Smooth muscle cell (in vitro differentiated cells): Measurements from ENCODE around the gene OPCML. TPM values are rescaled to one million over a fixed set of nuclear protein-coding genes. Genes with fewer than 3 reads are reported as not detected.

ENCODE experiments used
- DNase-seq: peaks from one replicate; lab custom pipeline; 2025; ENCODE audit not compliant: unreplicated experiment; lab: John Stamatoyannopoulos, UW
- H2AFZ ChIP-seq: fragments of 200-600 bp; sonication (generic); 2 replicates; pipeline ENCODE4 v1.6.0; 2016; ENCODE audit warnings: antibody characterized with exemption, low read depth, mild to moderate bottlenecking
- H3F3A ChIP-seq: fragments of 200-600 bp; sonication (generic); 2 replicates; pipeline ENCODE4 v1.6.0; 2017; ENCODE audit warnings: antibody characterized with exemption, low read depth
- H3K27ac ChIP-seq: fragments of 200-600 bp; sonication (generic); 2 replicates; pipeline ENCODE4 v1.5.1; 2016; ENCODE audit warnings: low read depth, mild to moderate bottlenecking
- H3K27me3 ChIP-seq: fragments of 200-600 bp; sonication (generic); 2 replicates; pipeline ENCODE4 v1.6.1; 2016; ENCODE audit warnings: low read depth, mild to moderate bottlenecking
- H3K36me3 ChIP-seq: fragments of 200-600 bp; sonication (generic); 2 replicates; pipeline ENCODE4 v1.5.1; 2016; ENCODE audit warnings: low read depth
- H3K4me1 ChIP-seq: fragments of 200-600 bp; sonication (generic); 2 replicates; pipeline ENCODE4 v1.5.1; 2016; ENCODE audit warnings: low read depth
- H3K4me2 ChIP-seq: fragments of 200-600 bp; sonication (generic); 2 replicates; pipeline ENCODE4 v1.6.0; 2016; ENCODE audit warnings: mild to moderate bottlenecking
- H3K4me3 ChIP-seq: fragments of 200-600 bp; sonication (generic); 2 replicates; pipeline ENCODE4 v1.5.1; 2016; ENCODE audit warnings: mild to moderate bottlenecking
- H3K79me2 ChIP-seq: fragments of 200-600 bp; sonication (generic); 2 replicates; pipeline ENCODE4 v1.6.0; 2016; ENCODE audit warnings: low read depth, mild to moderate bottlenecking
- H3K9ac ChIP-seq: fragments of 200-600 bp; sonication (generic); 2 replicates; pipeline ENCODE4 v1.6.0; 2016; ENCODE audit warnings: low read depth
- H3K9me3 ChIP-seq: fragments of 200-600 bp; sonication (generic); replicated peaks from 2 replicates; pipeline ENCODE4 v1.5.1; 2016; ENCODE audit warnings: low read depth
- H4K20me1 ChIP-seq: fragments of 200-600 bp; sonication (generic); 2 replicates; pipeline ENCODE4 v1.6.0; 2016; ENCODE audit warnings: low read depth
- CTCF ChIP-seq: fragments of 200-600 bp; sonication (generic); IDR thresholded peaks from 2 replicates; pipeline ENCODE4 v1.5.1; 2017; ENCODE audit warnings: borderline replicate concordance, mild to moderate bottlenecking, antibody characterized with exemption; ENCODE audit not compliant: insufficient read depth, poor library complexity, severe bottlenecking
- WGBS: methylation state at CpG from one replicate; pipeline ENCODE4 v1.1.7; 2016; ENCODE audit warnings: low lambda C conversion rate; 5-methylcytosine and 5-hydroxymethylcytosine counted together
- polyA plus RNA-seq: library from polyadenylated mRNA; unstranded; fragments of >200 nt; fragmentation: Nextera tagmentation; extraction: Ambion mirVana; gene quantifications from 2 replicates; pipeline ENCODE4 v1.2.1, GENCODE V29; 2016
- total RNA-seq: library from RNA; depleted of rRNA; stranded (reverse); fragments of >200 nt; gene quantifications from 2 replicates; pipeline ENCODE4 v1.2.3, GENCODE V29; 2014

OPCML gene
- total and polyA plus RNA-seq, 2 experiments from 2014 or later, result 0.42 to 0.58 TPM

- Histone ChIP-seq H3K36me3 (no peaks in the 10 kb centered on the region), H3K4me2 (no peak overlapping the region), H4K20me1 (no peaks in the 10 kb centered on the region), H3K27ac (no peak overlapping the region), H3K79me2 (no peaks in the 10 kb centered on the region), H3K4me1 (no peaks in the 10 kb centered on the region), H3K9ac (no peak overlapping the region), H3K27me3 (peaks cover 14% of the 10 kb centered on the region), H3K4me3 (no peak overlapping the region), H3F3A (no peaks in the 10 kb centered on the region), H3K9me3 (no peaks in the 10 kb centered on the region), H2AFZ (no peak overlapping the region)
- WGBS, result 92% methylated on average over 7 of the region's 7 CpGs
- TF ChIP-seq CTCF, result no peak
- DNase-seq, result no peak
Observed at GRCh38 chr11:133563505-133564025, 31.3 kb upstream of the OPCML start.

- 73% methylated on average over 9 of the region's 9 CpGs for WGBS
- H3K9me3 ChIP-seq, result no peaks in the 10 kb centered on the region
- TF ChIP-seq CTCF, result no peak
- no peaks in the 10 kb centered on the region for H3K4me1 ChIP-seq
- H3K9ac ChIP-seq, result no peak overlapping the region
- no peaks in the 10 kb centered on the region for H3K36me3 ChIP-seq
- no peak overlapping the region for H3K4me3 ChIP-seq
- no peak for DNase-seq
- no peaks in the 10 kb centered on the region for H3K79me2 ChIP-seq
- no peak overlapping the region for H2AFZ ChIP-seq
- H3K4me2 ChIP-seq, result no peak overlapping the region
- no peak overlapping the region for H3K27ac ChIP-seq
- peaks cover 9% of the 10 kb centered on the region for H3K27me3 ChIP-seq
- H3F3A ChIP-seq, result no peaks in the 10 kb centered on the region
- no peaks in the 10 kb centered on the region for H4K20me1 ChIP-seq
Observed at GRCh38 chr11:133560472-133560855, 28.2 kb upstream of the OPCML start.

GRCh38 chr11:133559833-133560471 is 27.7 kb upstream of the OPCML start:
- H3F3A ChIP-seq, result no peaks in the 10 kb centered on the region
- H3K4me2 ChIP-seq, result no peak overlapping the region
- no peak overlapping the region for H3K27ac ChIP-seq
- no peaks in the 10 kb centered on the region for H3K36me3 ChIP-seq
- no peaks in the 10 kb centered on the region for H3K4me1 ChIP-seq
- TF ChIP-seq CTCF, result no peak
- no peaks in the 10 kb centered on the region for H3K79me2 ChIP-seq
- H3K9ac ChIP-seq, result no peak overlapping the region
- H3K4me3 ChIP-seq, result no peak overlapping the region
- H4K20me1 ChIP-seq, result no peaks in the 10 kb centered on the region
- 89% methylated on average over 10 of the region's 10 CpGs for WGBS
- H3K9me3 ChIP-seq, result no peaks in the 10 kb centered on the region
- DNase-seq, result no peak
- no peak overlapping the region for H2AFZ ChIP-seq
- H3K27me3 ChIP-seq, result peaks cover 9% of the 10 kb centered on the region

- Histone ChIP-seq H3K4me2 (no peak overlapping the region), H2AFZ (no peak overlapping the region), H4K20me1 (no peaks in the 10 kb centered on the region), H3K9me3 (no peaks in the 10 kb centered on the region), H3K4me1 (no peaks in the 10 kb centered on the region), H3F3A (no peaks in the 10 kb centered on the region), H3K36me3 (no peaks in the 10 kb centered on the region), H3K27me3 (peaks cover 7% of the 10 kb centered on the region), H3K79me2 (no peaks in the 10 kb centered on the region), H3K4me3 (no peak overlapping the region), H3K9ac (no peak overlapping the region), H3K27ac (no peak overlapping the region)
- no peak for DNase-seq
- TF ChIP-seq CTCF, result no peak
- WGBS, result 81% methylated on average over 6 of the region's 6 CpGs
Observed at GRCh38 chr11:133559382-133559781, 27.1 kb upstream of the OPCML start.
